Heart right ventricle (tissue), 16 donors: ENCODE results near the gene SLC44A2. TPM values are rescaled to one million over a fixed set of nuclear protein-coding genes. Genes with fewer than 3 reads are reported as not detected.
A peak's percentile ranks its signal among the peaks of the same experiment; 100 is the strongest.

ENCODE experiments used
- ATAC-seq, 8 donors: fragments of 200-7000 bp; cut with Tn5 transposase; one replicate each; pipeline ENCODE4 v1.9.1; 2020; ENCODE audit warnings: mild to moderate bottlenecking in 8 of 8, moderate library complexity in 8 of 8, moderate number of reproducible peaks in 1 of 8
- DNase-seq, 2 donors: peaks; one replicate each; pipeline ENCODE4 v3.0.0-alpha.2; 2020
- H3K27ac ChIP-seq, 10 donors: fragments of 200-600 bp; sonication (generic) in 2 of 10; one replicate each; pipeline versions ENCODE4 v1.5.0 to v1.8.0; 2020 to 2022; ENCODE audit warnings: mild to moderate bottlenecking in 3 of 10
- H3K27me3 ChIP-seq, 7 donors: fragments of 200-600 bp; one replicate each; pipeline ENCODE4 v1.8.0; 2021 to 2022; ENCODE audit warnings: mild to moderate bottlenecking in 2 of 7
- H3K36me3 ChIP-seq, 9 donors: fragments of 200-600 bp; sonication (generic) in 1 of 9; one replicate each; pipeline versions ENCODE4 v1.5.0 to v1.8.0; 2020 to 2022; ENCODE audit warnings: mild to moderate bottlenecking in 2 of 9
- H3K4me1 ChIP-seq, 9 donors: fragments of 200-600 bp; sonication (generic) in 1 of 9; one replicate each; pipeline versions ENCODE4 v1.5.0 to v1.8.0; 2020 to 2022; ENCODE audit warnings: mild to moderate bottlenecking in 4 of 9
- H3K4me3 ChIP-seq, 10 donors: fragments of 200-600 bp; sonication (generic) in 2 of 10; one replicate each; pipeline versions ENCODE4 v1.5.0 to v1.8.0; 2020 to 2022; ENCODE audit warnings: mild to moderate bottlenecking in 7 of 10, moderate library complexity in 2 of 10
- H3K9me3 ChIP-seq, 11 donors: fragments of 200-600 bp in 10 of 11; sonication (generic) in 2 of 11; one replicate each; pipeline versions ENCODE4 v1.5.0 to v1.8.0; 2013 to 2022; ENCODE audit warnings: mild to moderate bottlenecking in 2 of 11, control low read depth in 1 of 11, moderate library complexity in 1 of 11
- CTCF ChIP-seq, 9 donors: fragments of 200-600 bp; sonication (generic) in 2 of 9; IDR thresholded peaks; one replicate each; pipeline versions ENCODE4 v1.5.0 to v1.8.0; 2021 to 2022; ENCODE audit warnings: antibody characterized with exemption in 9 of 9, mild to moderate bottlenecking in 5 of 9, moderate library complexity in 1 of 9
- WGBS, 2 donors: extraction: QIAGEN DNeasy Blood & Tissue Kit; methylation state at CpG; one replicate each; pipeline ENCODE4 v1.1.7; 2013; ENCODE audit warnings: inconsistent platforms in 1 of 2; 5-methylcytosine and 5-hydroxymethylcytosine counted together
- intact Hi-C, 10 donors: fragments of 100-400 bp; cut with DNase I; formaldehyde crosslinking; loops; one replicate each; pipeline versions ENCODE4 v1.11.1 to v1.14.2; 2022
- polyA plus RNA-seq, 2 donors: library from polyadenylated mRNA; stranded (reverse); fragments of 200-250 nt; gene quantifications; one replicate each; pipeline ENCODE4 v1.2.3, GENCODE V29; 2013
- total RNA-seq, 10 donors: library from RNA; stranded (reverse); fragmentation: NEBNext Ultra II Directional in 3 of 10; extraction: Animal tissue kit (Norgen Biotek cat#: 25700) in 3 of 10; gene quantifications; one replicate each; pipeline versions ENCODE4 v1.2.1 to v1.2.4, GENCODE V29; 2021 to 2023
- donor health status: Arrhythmogenic right ventricular cardiomyopathy.
- donor health status: ischemic (EF 13 %, LVEDD 7.1; RV severe dilation, severe dysfunction).
- donor health status: healthy with polysubstance abuse.
- donor health status: DM: no; HTN: yes; CAD: no.
- donor health status: DM: no; HTN: no; CAD: no.
- donor health status: ischemic (EF 25% LVEDD 6.9; RV normal size, moderate dysfunction).
- donor health status: ischemic (EF 25% LVEDD 5.7; RV mildly dilated, moderate dysfunction).
- donor health status: healthy.
- donor health status: DM: yes; HTN: yes; CAD: no.
- donor health status: Ischemic cardiomyopathy.
- donor health status: ischemic (EF 35%, LVEDD 5.7; RV mildly dilated, moderate dysfunction).
- donor health status: nonischemic (EF 11% LVEDD 7.7; RV severe dilation, severe dysfunction).
- donor health status: DM: yes; HTN: yes; CAD: no.
- donor health status: PGD.
- donor health status: ischemic (EF 29% LVEDD 5.4; RV normal size, mild dysfunction).
- donor health status: nonischemic (EF 23%, LVEDD 6.1; RV moderate dilation, normal function).

SLC44A2 gene
- total and polyA plus RNA-seq, 12 donors, result 56.2 to 114 (median 95.2) TPM

- H3K4me3 ChIP-seq, result no peak overlapping the region
- DNase-seq (no peak), ATAC-seq (no peak)
- no peak for TF ChIP-seq CTCF (IDR thresholded peaks at IDR 0.05)
- intact Hi-C loops, result no loop called here
- H3K36me3 ChIP-seq, result peaks cover 19 to 100% (median 76%) of the 10 kb centered on the region in 9 donors
- no peaks in the 10 kb centered on the region for H3K9me3 ChIP-seq
- peaks cover 5 to 27% (median 22%) of the 10 kb centered on the region in 9 donors for H3K4me1 ChIP-seq
- H3K27me3 ChIP-seq, result no peaks in the 10 kb centered on the region
- H3K27ac ChIP-seq, result no peak overlapping the region
- 92% methylated on average over 15 of the region's 15 CpGs for WGBS, 2 donors
These were observed 57.7 kb downstream of the SLC44A2 start for GRCh38 chr19:10683064-10683426.

- Histone ChIP-seq H3K36me3 (peaks cover 19 to 100% (median 71%) of the 10 kb centered on the region in 9 donors), H3K4me3 (no peak overlapping the region), H3K27me3 (no peaks in the 10 kb centered on the region), H3K27ac (no peak overlapping the region), H3K4me1 (peaks cover 5 to 28% (median 22%) of the 10 kb centered on the region in 9 donors), H3K9me3 (no peaks in the 10 kb centered on the region)
- ATAC-seq, result no peak
- no peak for TF ChIP-seq CTCF (IDR thresholded peaks at IDR 0.05)
- intact Hi-C loops, result no loop called here
- WGBS, 2 donors, result 85 to 91% methylated on average over 21 of the region's 21 CpGs
- DNase-seq, result no peak
These were observed 58.2 kb downstream of the SLC44A2 start for GRCh38 chr19:10683582-10683981.

- H3K4me1 ChIP-seq, result peaks cover 5 to 28% (median 22%) of the 10 kb centered on the region in 9 donors
- no peak overlapping the region for H3K27ac ChIP-seq
- H3K9me3 ChIP-seq, result no peaks in the 10 kb centered on the region
- intact Hi-C loops, result no loop called here
- DNase-seq (no peak), ATAC-seq (no peak)
- no peak overlapping the region for H3K4me3 ChIP-seq
- no peaks in the 10 kb centered on the region for H3K27me3 ChIP-seq
- no peak for TF ChIP-seq CTCF (IDR thresholded peaks at IDR 0.05)
- 55 to 72% methylated on average over 5 of the region's 5 CpGs for WGBS, 2 donors
- peaks cover 14 to 100% (median 71%) of the 10 kb centered on the region in 9 donors for H3K36me3 ChIP-seq
These were observed 59.9 kb downstream of the SLC44A2 start for GRCh38 chr19:10685210-10685609.

- intact Hi-C loops, result no loop called here
- no peak for TF ChIP-seq CTCF (IDR thresholded peaks at IDR 0.05)
- DNase-seq (no peak), ATAC-seq (peak in 5 of 8 donors; percentile 3 to 22 (median 20))
- peaks cover 5 to 28% (median 22%) of the 10 kb centered on the region in 9 donors for H3K4me1 ChIP-seq
- H3K36me3 ChIP-seq, result peaks cover 5 to 100% (median 63%) of the 10 kb centered on the region in 9 donors
- peak overlapping the region in 6 of 10 donors; percentile 10 to 64 (median 46) for H3K27ac ChIP-seq
- no peaks in the 10 kb centered on the region for H3K9me3 ChIP-seq
- H3K27me3 ChIP-seq, result no peaks in the 10 kb centered on the region
- H3K4me3 ChIP-seq, result no peak overlapping the region
- WGBS, 2 donors, result 70 to 76% methylated on average over 10 of the region's 10 CpGs
These were observed 60.8 kb downstream of the SLC44A2 start for GRCh38 chr19:10686193-10686592.
